ENCODE results near the gene UBIAD1.
"Not testable (repeated sequence)": the region's sequence is repeated elsewhere in the genome, so short reads cannot be mapped to it uniquely, and the experiment has no call there.

UBIAD1 gene

DNA sequence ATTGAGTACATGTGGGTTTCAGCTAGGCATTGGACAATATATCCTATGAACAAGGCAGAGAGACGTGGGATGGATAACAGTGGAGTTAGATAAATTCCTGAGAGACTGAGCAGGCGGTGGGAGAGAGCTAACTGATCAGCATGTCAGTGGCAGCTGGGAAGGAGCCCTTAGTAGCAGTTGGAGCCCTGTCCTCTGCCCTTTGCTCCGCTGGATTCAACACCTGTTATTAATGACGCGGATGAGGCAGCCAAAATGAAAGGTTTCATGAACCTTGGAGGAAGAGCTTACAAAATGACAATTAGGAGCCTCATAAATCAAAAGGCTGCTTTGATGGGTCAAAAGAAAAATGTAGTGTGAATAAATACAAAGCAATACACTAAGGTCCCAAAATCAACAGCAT is 16.1 kb downstream of the UBIAD1 start:
- H3K27ac Mint-ChIP-seq, result peak overlapping the region; percentile 38
- no peak overlapping the region for H3K4me3 Mint-ChIP-seq
- peaks cover 38 to 55% of the 10 kb centered on the region in 2 donors for H3K36me3 Mint-ChIP-seq
- H3K27me3 Mint-ChIP-seq, result no peaks in the 10 kb centered on the region
- no peak for ATAC-seq (replicated peaks)
- no peak for DNase-seq
- peaks cover 24 to 27% of the 10 kb centered on the region in 2 donors for H3K4me1 Mint-ChIP-seq
- no peaks in the 10 kb centered on the region for H3K9me3 Mint-ChIP-seq

DNA sequence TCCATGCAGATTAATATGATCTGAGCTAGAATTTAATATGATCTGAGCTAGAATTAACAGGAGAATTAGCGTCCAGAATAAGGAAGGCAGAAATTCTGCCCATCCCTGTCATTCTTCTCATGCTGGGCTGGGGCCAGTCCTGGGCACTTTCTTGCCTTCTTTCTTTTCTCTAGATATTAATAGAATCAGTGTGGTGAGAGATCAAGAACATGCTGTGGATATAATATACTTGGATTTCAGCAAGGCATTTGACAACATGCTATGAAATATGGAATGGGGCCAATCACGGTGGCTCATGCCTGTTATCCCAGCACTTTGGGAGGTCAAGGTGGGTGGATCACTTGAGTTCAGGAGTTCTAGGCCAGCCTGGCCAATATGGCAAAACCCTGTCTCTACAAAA is 18.1 kb downstream of the UBIAD1 start:
- Mint-ChIP-seq H3K4me1 (peaks cover 5 to 19% of the 10 kb centered on the region in 2 donors), H3K27me3 (no peaks in the 10 kb centered on the region), H3K4me3 (no peak overlapping the region), H3K36me3 (peaks cover 29 to 57% of the 10 kb centered on the region in 2 donors), H3K27ac (no peak overlapping the region), H3K9me3 (no peaks in the 10 kb centered on the region)
- ATAC-seq (replicated peaks), result no peak
- DNase-seq, result no peak

DNA sequence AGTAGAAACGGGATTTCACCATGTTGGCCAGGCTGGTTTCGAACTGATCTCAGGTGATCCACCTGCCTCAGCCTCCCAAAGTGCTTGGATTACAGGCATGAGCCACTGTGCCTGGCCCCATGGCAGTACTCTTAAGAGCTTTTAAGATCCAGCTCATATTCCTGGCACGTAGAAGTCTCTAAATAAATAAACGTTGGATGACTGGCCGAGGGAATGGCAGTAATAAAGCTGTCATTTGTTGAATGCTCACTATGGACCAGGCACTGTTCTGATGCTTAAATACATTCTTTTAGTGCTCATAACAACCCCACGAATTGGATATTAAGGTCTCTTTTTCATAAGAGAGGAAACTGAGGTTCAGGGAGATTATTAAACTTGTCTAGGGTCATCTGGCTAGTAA is 20.9 kb downstream of the UBIAD1 start:
- ATAC-seq (replicated peaks) (no peak), DNase-seq (no peak)
- Mint-ChIP-seq H3K4me3 (no peak overlapping the region), H3K9me3 (no peaks in the 10 kb centered on the region), H3K36me3 (peaks cover 25 to 53% of the 10 kb centered on the region in 2 donors), H3K27ac (no peak overlapping the region), H3K27me3 (no peaks in the 10 kb centered on the region), H3K4me1 (peaks cover 0 to 18% of the 10 kb centered on the region in 2 donors)

DNA sequence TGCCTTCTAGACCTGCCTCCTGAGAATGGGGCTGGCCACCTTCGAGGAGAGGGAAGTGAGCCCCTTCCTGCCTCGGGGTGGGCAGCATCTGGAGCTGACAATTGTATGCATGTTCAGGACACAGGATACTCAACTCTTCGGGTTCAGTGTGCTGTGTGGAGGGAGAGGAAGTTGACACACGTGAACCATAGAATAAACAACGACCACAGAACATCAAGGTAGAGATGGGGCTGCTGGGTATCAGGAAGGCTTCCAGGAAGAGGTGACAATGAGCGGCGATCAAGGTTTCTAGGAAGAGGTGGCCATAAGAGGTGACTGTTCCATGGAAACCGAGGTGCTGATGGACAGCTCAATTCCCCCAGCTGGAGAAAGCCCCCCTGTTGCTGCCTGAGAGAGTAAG is 22.0 kb downstream of the UBIAD1 start:
- H3K4me3 Mint-ChIP-seq, result no peak overlapping the region
- peaks cover 25 to 54% of the 10 kb centered on the region in 2 donors for H3K36me3 Mint-ChIP-seq
- peaks cover 0 to 14% of the 10 kb centered on the region in 2 donors for H3K4me1 Mint-ChIP-seq
- H3K27me3 Mint-ChIP-seq, result no peaks in the 10 kb centered on the region
- DNase-seq (no peak), ATAC-seq (replicated peaks) (no peak)
- H3K9me3 Mint-ChIP-seq, result no peaks in the 10 kb centered on the region
- H3K27ac Mint-ChIP-seq, result peak overlapping the region; percentile 73

DNA sequence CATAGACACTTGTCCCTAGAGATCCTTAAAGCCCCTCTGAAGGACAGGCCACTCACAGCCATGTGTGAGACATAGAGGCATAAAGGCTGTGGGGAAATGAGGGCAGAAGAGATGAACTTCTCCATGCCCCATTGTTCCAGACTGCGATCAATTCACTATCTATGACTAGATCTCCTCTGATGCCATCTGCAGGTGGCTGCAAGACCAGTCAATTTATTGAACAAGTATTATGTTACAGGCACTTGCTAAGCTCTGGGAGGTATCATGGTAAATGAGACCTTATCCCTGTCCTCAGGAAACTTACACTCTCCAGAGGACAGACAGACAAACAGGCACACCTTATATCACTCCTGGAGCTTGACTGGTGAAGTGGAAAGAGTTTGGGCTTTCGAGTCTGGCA is 22.9 kb downstream of the UBIAD1 start:
- no peak overlapping the region for H3K27ac Mint-ChIP-seq
- DNase-seq (no peak), ATAC-seq (replicated peaks) (no peak)
- H3K27me3 Mint-ChIP-seq, result no peaks in the 10 kb centered on the region
- H3K36me3 Mint-ChIP-seq, result peaks cover 18 to 46% of the 10 kb centered on the region in 2 donors
- H3K9me3 Mint-ChIP-seq, result no peaks in the 10 kb centered on the region
- H3K4me3 Mint-ChIP-seq, result no peak overlapping the region
- H3K4me1 Mint-ChIP-seq, result peaks cover 0 to 14% of the 10 kb centered on the region in 2 donors

DNA sequence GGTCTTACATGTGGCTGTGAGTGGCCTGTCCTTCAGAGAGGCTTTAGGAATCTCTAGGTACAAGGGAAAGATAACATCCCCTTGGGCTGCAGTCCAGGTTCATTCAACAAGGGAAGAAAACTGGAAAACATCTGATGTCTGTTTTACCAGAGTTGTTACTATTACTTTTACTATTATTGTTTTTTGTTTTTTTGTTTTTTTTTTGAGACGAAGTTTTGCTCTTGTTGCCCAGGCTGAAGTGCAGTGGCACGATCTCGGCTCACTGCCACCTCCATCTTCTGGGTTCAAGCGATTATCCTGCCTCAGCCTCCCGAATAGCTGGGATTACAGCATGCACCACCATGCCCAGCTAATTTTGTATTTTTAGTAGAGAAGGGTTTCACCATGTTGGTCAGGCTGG is 24.8 kb downstream of the UBIAD1 start:
- ATAC-seq (replicated peaks); H3K4me3 Mint-ChIP-seq; H3K27me3 Mint-ChIP-seq; H3K27ac Mint-ChIP-seq; DNase-seq; H3K9me3 Mint-ChIP-seq: not testable (repeated sequence)
- Mint-ChIP-seq H3K4me1 (peaks cover 0 to 10% of the 10 kb centered on the region in 2 donors), H3K36me3 (peaks cover 6 to 38% of the 10 kb centered on the region in 2 donors)

DNA sequence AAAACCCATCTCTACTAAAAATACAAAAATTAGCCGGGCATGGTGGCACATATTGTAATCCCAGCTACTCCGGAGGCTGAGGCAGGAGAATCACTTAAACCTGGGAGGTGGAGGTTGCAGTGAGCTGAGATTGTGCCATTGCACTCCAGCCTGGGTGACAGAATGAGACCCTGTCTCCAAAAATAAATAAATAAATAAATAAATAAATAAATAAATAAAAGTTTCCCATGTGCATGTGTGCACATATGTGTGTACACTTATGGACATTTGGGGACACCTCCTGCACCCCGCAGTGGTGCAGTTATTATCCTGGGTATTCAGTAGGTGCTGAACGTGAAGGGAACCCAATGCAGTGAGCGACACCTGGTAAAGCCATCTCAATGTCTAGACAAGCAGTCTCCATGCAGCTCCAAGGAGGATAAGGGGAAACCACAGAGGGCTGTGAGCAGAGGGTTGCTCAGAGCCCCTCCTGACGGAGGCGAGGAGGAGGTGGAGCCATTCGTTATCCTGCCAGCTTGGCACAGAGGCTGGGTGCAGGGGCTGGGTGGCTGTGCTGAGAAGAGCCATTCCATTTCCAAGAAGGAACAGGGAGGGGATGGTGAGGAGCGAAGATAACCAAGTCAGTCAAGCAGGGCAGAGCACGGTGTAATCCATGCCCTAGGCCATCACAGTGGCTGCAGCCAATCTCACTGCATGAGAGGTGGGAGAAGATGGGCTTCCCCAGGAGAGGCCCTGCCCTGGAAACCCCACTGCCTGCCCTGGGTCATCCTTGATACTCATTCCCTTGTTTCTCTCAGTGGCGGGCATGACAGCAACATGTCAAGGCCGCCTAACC is 25.6 kb downstream of the UBIAD1 start:
- ATAC-seq (replicated peaks) (no peak), DNase-seq (no peak)
- Mint-ChIP-seq H3K36me3 (peaks cover 6 to 33% of the 10 kb centered on the region in 2 donors), H3K4me3 (no peak overlapping the region), H3K9me3 (no peaks in the 10 kb centered on the region), H3K4me1 (peaks cover 0 to 9% of the 10 kb centered on the region in 2 donors), H3K27me3 (no peaks in the 10 kb centered on the region), H3K27ac (no peak overlapping the region)

DNA sequence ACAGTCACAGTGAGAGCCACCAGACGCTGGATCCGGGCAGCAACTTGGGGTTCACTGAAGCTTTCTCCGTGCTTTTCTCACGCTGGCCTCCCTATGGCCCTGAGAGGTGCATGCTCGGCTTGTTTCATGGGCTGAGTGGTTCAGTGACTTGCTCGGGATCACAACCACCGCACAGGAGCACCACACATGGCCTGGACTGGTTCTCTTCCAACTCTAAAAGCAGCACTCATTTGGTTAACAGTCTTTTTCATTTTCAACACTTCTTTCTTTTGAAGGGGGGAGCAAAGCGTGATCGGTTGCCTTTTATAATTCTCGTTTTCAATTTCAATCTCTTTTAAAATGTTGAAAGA is 26.2 kb downstream of the UBIAD1 start:
- DNase-seq (no peak), ATAC-seq (replicated peaks) (no peak)
- H3K9me3 Mint-ChIP-seq, result no peaks in the 10 kb centered on the region
- no peak overlapping the region for H3K27ac Mint-ChIP-seq
- no peaks in the 10 kb centered on the region for H3K27me3 Mint-ChIP-seq
- peaks cover 0 to 9% of the 10 kb centered on the region in 2 donors for H3K4me1 Mint-ChIP-seq
- H3K36me3 Mint-ChIP-seq, result peaks cover 4 to 32% of the 10 kb centered on the region in 2 donors
- H3K4me3 Mint-ChIP-seq, result no peak overlapping the region

DNA sequence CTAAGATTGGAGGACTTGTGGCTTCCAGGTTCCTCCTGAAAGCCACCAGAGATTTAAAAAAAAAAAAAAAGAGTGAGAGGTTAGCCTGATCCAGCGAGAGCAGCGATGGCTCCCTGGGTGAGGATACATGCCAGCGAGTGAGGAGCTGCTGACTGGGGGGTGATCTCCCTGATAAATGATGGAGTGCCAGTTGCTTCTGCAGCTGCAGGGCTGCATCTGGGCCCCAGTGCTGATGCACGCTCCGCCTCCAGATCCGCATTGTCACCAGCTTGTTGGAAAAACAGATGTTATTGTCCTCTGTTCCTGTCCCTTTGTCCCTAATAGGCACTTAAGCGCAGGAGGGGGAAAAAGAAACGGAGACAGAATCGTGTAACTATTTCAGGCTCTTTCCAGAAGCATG is 28.6 kb downstream of the UBIAD1 start:
- DNase-seq (no peak), ATAC-seq (replicated peaks) (no peak)
- Mint-ChIP-seq H3K4me1 (peaks cover 0 to 2% of the 10 kb centered on the region in 2 donors), H3K27ac (no peak overlapping the region), H3K9me3 (no peaks in the 10 kb centered on the region), H3K27me3 (no peaks in the 10 kb centered on the region), H3K4me3 (no peak overlapping the region), H3K36me3 (peaks cover 0 to 16% of the 10 kb centered on the region in 2 donors)

DNA sequence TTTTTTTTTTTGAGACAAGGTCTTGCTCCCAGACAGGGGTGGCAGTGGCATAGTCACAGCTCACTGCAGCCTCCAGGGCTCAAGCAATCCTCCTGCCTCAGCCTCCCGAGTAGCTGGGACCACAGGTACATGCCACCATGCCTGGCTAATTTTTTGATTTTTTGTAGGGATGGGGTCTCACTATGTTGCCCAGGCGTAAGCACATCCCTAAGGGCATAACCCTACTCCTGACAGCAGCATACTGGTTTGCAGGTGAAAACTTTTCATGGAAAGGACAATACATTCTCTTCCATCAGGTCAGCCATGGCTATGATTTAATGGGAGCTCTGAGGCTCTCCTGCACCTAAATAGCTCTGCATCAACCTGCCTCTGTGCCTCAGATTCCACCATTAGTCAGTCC is 29.4 kb downstream of the UBIAD1 start:
- DNase-seq (no peak), ATAC-seq (replicated peaks) (no peak)
- H3K9me3 Mint-ChIP-seq, result no peaks in the 10 kb centered on the region
- no peaks in the 10 kb centered on the region for H3K27me3 Mint-ChIP-seq
- peaks cover 0 to 10% of the 10 kb centered on the region in 2 donors for H3K36me3 Mint-ChIP-seq
- no peak overlapping the region for H3K4me3 Mint-ChIP-seq
- no peaks in the 10 kb centered on the region for H3K4me1 Mint-ChIP-seq
- no peak overlapping the region for H3K27ac Mint-ChIP-seq

DNA sequence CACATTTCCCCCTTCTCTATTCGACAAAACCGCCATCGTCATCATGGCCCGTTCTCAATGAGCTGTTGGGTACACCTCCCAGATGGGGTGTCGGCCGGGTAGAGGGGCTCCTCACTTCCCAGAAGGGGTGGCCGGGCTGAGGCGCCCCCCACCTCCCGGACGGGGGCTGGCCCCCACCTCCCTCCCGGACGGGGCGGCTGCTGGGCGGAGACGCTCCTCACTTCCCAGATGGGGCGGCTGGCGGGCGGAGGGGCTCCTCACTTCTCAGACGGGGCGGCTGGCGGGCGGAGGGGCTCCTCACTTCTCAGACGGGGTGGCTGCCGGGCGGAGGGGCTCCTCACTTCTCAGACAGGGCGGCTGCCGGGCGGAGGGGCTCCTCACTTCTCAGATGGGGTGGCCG is 32.5 kb downstream of the UBIAD1 start:
- H3K4me1 Mint-ChIP-seq; ATAC-seq (replicated peaks); H3K36me3 Mint-ChIP-seq; H3K27ac Mint-ChIP-seq; H3K9me3 Mint-ChIP-seq; H3K4me3 Mint-ChIP-seq; H3K27me3 Mint-ChIP-seq; DNase-seq: not testable (repeated sequence)

DNA sequence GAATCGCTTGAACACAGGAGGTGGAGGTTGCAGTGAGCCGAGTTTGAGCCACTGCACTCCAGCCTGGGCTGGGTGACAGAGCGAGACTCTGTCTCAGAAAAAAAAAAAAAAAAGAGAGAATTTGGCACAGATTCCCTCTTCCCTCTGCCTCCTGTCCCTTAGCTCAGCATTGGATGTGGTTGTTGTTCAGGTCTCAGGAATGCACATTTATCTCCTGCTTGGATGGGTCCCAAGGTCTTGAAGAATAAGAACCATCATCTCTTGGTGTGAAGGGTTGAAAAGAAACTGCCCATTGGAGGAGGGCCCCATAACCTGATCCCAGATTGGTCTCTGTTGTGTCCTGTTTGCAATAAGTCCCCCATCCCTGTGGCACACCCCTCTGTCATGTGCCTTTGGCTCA is 34.9 kb downstream of the UBIAD1 start:
- H3K4me1 Mint-ChIP-seq, result peaks cover 0 to 2% of the 10 kb centered on the region in 2 donors
- peaks cover 0 to 17% of the 10 kb centered on the region in 2 donors for H3K27me3 Mint-ChIP-seq
- DNase-seq (no peak), ATAC-seq (replicated peaks) (no peak)
- peaks cover 0 to 3% of the 10 kb centered on the region in 2 donors for H3K36me3 Mint-ChIP-seq
- H3K9me3 Mint-ChIP-seq, result no peaks in the 10 kb centered on the region
- H3K4me3 Mint-ChIP-seq, result no peak overlapping the region
- no peak overlapping the region for H3K27ac Mint-ChIP-seq

DNA sequence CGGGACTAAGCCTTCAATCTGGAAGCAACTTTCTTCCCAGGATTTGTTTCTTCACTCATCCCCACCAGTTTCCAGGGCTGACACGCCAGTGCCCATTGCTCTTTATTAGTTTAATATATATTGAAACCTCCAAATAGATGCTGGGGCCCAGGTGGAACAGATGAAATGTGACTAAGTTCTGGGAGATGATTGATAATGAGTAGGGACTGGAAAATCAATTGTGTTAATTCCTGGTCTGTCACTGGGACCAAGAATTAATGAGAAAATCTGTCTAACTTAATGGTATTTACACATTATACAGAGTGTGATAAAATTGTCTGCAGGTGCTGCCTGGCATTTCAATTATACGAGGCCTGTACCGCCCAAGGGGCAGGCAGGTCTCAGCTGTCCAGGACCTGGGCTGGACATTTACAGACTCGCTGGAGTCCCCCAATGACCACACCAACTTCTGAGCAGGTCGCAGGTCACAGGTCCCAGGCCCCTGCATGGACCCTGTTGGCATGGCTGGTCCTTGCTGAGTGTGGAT is 35.8 kb downstream of the UBIAD1 start:
- H3K36me3 Mint-ChIP-seq, result peaks cover 0 to 3% of the 10 kb centered on the region in 2 donors
- ATAC-seq (replicated peaks) (no peak), DNase-seq (no peak)
- no peaks in the 10 kb centered on the region for H3K9me3 Mint-ChIP-seq
- H3K4me1 Mint-ChIP-seq, result peaks cover 0 to 2% of the 10 kb centered on the region in 2 donors
- H3K27me3 Mint-ChIP-seq, result peaks cover 0 to 17% of the 10 kb centered on the region in 2 donors
- no peak overlapping the region for H3K27ac Mint-ChIP-seq
- H3K4me3 Mint-ChIP-seq, result no peak overlapping the region

DNA sequence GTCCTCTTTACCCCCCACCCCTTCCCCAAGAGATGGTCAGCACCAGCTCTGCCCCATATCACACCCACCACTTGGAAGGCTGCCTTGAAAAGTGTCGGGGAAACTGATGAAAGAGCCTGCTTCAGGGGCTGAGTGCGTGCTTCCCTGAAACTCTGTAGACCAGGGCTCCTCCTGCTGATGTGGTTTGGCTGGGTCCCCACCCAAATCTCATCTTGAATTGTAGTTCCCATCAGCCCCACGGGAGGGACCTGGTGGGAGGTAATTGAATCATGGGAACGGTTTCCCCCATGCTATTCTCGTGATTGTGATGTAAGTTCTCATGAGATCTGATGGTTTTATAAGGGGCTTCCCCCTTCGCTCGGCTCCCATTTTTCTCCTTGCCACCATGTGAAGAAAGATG is 36.4 kb downstream of the UBIAD1 start:
- H3K27ac Mint-ChIP-seq, result no peak overlapping the region
- H3K36me3 Mint-ChIP-seq, result peaks cover 0 to 3% of the 10 kb centered on the region in 2 donors
- H3K27me3 Mint-ChIP-seq, result peaks cover 0 to 17% of the 10 kb centered on the region in 2 donors
- DNase-seq (no peak), ATAC-seq (replicated peaks) (no peak)
- no peaks in the 10 kb centered on the region for H3K9me3 Mint-ChIP-seq
- H3K4me3 Mint-ChIP-seq, result no peak overlapping the region
- H3K4me1 Mint-ChIP-seq, result peaks cover 0 to 2% of the 10 kb centered on the region in 2 donors
